Epidermal melanocyte (primary cell): Measurements from ENCODE around the gene USP12.

Experiments
- DNase-seq: peaks from one replicate; pipeline ENCODE4 v3.0.0; 2011; ENCODE audit warnings: low spot score; ENCODE audit not compliant: insufficient read length

Gene USP12

GRCh38 chr13:27186295-27186694, 14.7 kb upstream of the USP12 start:
- DNase-seq: no peak

GRCh38 chr13:27183561-27184147, 12.0 kb upstream of the USP12 start:
- no peak for DNase-seq

DNA sequence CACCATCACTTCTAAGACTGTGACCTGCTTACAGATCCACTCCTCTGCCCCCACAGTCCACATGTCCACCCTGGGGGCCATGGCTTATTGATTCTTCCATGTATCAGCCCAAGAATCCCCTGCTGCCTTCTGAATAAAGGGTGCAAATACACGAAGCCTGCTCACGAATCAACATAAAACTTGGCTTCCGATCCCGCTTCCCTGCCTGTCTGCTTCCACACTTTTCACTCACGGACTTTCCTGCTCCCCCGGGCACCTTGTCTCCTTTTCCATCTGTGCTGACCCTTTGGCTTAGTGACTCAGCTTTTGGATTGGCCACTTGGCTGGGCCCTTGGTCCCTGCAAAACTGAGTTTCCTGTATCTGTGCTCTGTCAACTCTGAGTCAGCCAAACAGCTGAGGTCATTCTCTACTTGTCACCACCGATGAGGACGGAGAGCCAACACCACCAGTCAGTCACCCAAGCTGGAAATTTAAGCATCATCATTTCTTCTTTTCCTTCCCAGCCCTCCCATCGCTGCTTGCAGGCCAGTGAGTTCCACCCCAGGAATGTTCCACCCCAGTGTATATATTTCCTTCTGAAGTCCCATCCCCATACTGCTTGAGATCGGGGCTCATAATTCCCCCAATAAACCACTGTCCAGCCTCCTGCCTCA, 11.4 kb upstream of the USP12 start:
- no peak for DNase-seq

- DNase-seq: no peak
These were observed 10.4 kb upstream of the USP12 start for GRCh38 chr13:27182054-27182453.

GRCh38 chr13:27177852-27178251, 6.2 kb upstream of the USP12 start:
- no peak for DNase-seq

GRCh38 chr13:27176470-27177410, 5.1 kb upstream of the USP12 start:
- DNase-seq: no peak

- no peak for DNase-seq
These were observed 3.3 kb upstream of the USP12 start for GRCh38 chr13:27174766-27175455.

- DNase-seq: no peak
These were observed 858 bp upstream of the USP12 start for GRCh38 chr13:27172495-27172842.

DNA sequence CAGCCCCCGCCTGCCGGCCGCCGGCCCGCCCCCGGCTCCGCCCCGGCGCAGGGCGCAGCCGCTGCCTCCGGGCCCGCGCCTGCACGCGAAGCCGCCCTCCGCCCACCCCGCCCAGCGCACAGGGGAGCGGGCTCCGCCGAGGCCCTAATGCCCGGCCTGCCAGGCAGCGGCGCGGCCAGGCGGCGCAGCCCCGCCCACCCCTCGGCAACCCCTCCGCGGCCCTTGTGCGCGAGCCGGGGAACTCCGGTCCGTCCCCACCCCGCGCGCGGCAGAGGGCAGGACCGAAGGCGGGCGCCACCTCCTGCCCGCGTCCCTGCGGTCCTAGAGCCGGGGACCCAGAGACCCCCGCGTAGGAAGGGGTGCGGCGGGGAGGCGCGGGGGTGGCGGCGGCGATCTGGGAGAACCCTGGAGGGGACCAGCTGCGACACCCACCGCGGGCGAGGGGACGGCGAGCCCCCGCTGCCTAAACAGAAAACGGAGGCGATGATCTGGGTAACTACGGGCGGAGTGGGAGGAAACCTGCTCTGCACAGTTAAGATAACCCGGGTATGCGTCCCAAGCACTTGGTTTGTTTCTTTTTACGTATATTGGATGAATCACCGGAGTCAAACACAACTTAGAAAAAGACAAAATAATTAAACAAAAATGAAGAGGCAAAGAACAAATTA, 350 bp upstream of the USP12 start:
- peak; percentile 94 for DNase-seq

GRCh38 chr13:27170516-27171243, 931 bp downstream of the USP12 start:
- DNase-seq: no peak

DNA sequence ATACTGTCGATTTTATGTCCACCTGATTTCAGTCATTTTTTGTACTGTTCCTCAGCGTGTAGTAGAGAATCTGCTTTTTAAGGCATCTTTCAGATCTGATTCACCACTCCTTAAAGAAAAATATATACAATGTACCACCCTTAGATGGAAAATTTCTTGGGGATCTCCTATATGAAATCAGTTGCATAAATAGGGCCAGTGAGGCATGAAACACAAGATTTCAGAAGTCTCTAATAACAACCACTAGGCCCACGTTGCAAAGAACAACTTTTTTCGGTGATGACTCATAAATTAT, 1.4 kb downstream of the USP12 start:
- DNase-seq: no peak

- no peak for DNase-seq
These were observed 2.5 kb downstream of the USP12 start for GRCh38 chr13:27168906-27169657.

- no peak for DNase-seq
These were observed 3.5 kb downstream of the USP12 start for GRCh38 chr13:27168086-27168485.

DNA sequence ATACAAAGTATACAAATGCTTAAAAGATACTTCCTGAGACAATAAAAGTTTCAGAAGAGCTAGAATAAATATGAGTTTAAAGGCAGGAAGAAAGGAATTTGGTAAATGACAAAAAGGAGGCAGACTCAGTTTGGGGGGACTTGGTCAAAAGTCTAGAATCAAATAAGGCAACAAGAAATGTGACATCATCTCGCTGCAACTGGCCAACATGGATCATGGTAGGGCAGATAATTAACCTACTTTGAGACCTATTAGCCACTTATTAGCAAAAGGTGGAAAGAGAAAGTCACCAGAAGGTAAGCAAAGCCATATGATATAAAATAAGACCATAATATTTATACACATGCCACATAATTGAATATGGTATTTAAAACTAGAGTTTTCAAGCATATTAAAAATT, 5.3 kb downstream of the USP12 start:
- no peak for DNase-seq

DNA sequence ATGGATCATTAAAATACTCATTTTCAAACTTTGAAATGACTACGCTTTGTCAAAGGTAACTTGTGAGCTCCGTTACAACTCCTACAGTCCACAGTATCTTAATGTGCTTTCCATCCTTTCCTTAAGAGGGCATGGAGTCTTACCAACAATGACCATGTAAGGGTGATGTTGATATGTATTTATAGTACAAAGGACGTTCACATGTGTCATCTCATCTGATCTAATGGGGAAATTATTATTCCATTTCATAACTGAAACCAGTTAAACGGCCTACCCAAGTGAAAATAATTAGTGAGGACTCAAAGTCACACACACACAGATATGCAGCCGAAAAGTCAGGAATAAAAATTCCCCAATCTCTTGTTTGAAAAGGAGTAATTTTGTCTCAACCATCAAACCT, 9.6 kb downstream of the USP12 start:
- DNase-seq: no peak

DNA sequence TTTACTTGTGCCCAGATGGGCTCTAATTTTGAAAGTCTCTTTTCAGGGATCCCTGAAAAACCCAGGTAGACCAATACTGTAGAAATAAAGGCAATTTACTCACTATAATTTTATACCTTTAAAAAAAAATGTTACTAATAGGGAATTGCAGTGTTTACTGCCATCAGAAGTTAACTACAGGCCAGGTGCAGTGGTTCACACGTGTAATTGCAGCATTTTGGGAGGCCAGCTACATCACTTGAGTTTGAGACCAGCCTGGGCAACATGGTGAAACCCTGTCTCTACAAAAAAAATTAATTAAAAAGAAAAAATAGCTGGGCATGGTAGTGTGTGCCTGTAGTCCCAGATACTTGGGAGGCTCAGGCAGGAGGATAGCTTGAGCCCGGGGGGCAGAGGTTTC, 10.2 kb downstream of the USP12 start:
- no peak for DNase-seq

DNA sequence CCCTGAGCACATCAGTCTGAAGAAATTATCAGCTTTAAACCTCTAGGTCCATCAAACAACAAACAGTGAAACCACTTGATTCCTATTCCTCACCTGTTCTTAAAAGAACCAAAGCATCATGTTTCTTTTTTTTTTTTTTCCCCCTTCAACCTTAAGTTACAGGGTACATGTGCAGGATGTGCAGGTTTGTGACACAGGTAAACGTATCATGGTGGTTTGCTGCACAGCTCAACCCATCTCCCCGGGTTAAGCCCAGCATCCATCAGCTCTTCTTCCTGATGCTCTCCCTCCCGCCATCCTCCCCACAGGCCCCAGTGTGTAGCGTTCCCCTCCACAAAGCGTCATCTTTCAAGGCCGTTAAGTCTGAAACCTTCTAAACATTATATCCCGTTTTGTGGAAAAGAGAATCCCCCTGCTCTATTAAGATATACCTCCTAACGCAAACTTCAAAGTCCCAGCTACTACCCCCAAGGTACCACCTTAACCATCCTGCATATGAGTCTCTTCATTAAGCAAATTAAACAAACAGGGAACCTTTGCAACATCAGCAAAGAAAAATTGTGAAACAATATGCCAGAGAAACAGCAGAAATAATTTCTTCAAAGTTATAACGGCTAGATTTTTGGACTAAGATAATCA, 10.8 kb downstream of the USP12 start:
- no peak for DNase-seq

GRCh38 chr13:27159806-27160563, 11.6 kb downstream of the USP12 start:
- DNase-seq: no peak

DNA sequence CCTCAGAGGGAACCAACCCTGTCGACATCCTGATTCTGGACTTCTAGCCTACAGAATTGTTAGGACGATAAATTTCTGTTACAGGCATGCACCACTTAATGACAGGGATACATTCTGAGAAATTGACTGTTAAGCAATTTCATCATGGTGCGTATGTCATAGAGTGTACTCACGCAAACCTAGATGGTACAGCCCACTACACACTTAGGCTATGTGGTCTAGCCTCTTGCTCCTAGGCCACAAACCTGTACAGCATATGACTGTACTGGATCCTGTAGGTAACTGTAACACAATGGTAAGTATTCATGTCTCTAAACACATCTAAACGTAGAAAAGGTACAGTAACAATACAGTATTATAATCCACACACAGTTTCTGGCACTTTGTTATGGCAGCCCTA, 13.3 kb downstream of the USP12 start:
- no peak for DNase-seq
